ENCODE results near the gene CAPN11.

DNA sequence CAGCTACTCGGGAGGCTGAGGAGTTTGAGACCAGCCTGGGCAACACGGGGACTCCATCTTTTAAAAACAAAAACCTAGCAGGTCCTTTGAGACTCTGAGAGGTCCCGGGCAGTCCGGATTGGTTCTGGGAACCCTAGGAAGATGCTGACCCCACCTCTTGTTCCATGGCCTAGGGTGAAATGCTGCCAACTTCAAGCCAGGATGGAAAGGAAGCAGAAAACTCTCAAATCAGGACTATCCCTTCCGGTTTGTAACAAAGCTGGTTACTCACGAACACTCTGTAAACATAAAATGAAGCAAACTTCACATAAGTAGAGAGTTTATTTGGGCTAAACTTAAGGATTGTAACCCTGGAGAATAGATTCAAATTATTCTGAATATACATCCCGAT is 28.0 kb downstream of the CAPN11 start:
- no peak for TF ChIP-seq POLR2A (IDR thresholded peaks at IDR 0.05)
- TF ChIP-seq, protein P1, sequence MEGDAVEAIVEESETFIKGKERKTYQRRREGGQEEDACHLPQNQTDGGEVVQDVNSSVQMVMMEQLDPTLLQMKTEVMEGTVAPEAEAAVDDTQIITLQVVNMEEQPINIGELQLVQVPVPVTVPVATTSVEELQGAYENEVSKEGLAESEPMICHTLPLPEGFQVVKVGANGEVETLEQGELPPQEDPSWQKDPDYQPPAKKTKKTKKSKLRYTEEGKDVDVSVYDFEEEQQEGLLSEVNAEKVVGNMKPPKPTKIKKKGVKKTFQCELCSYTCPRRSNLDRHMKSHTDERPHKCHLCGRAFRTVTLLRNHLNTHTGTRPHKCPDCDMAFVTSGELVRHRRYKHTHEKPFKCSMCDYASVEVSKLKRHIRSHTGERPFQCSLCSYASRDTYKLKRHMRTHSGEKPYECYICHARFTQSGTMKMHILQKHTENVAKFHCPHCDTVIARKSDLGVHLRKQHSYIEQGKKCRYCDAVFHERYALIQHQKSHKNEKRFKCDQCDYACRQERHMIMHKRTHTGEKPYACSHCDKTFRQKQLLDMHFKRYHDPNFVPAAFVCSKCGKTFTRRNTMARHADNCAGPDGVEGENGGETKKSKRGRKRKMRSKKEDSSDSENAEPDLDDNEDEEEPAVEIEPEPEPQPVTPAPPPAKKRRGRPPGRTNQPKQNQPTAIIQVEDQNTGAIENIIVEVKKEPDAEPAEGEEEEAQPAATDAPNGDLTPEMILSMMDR (IDR thresholded peaks at IDR 0.05): no peak
